ENCODE data around the gene OPTN. TPM values are rescaled to one million over a fixed set of nuclear protein-coding genes. Genes with fewer than 3 reads are reported as not detected.
"Not testable (repeated sequence)": the region's sequence is repeated elsewhere in the genome, so short reads cannot be mapped to it uniquely, and the experiment has no call there.

OPTN gene
- total and polyA plus RNA-seq, 7 donors, result 53.5 to 127 (median 63.7) TPM

- no peak for TF ChIP-seq POLR2AphosphoS5 (IDR thresholded peaks at IDR 0.05)
- no peak for TF ChIP-seq EP300 (IDR thresholded peaks at IDR 0.05)
- no peak for TF ChIP-seq CTCF (IDR thresholded peaks at IDR 0.05)
- TF ChIP-seq POLR2A (IDR thresholded peaks at IDR 0.05), result no peak
- Histone ChIP-seq H3K9me3 (peaks cover 7 to 16% (median 13%) of the 10 kb centered on the region in 4 donors), H3K27ac (no peak overlapping the region), H3K4me3 (no peak overlapping the region), H3K27me3 (no peaks in the 10 kb centered on the region), H3K4me1 (no peaks in the 10 kb centered on the region), H3K36me3 (no peaks in the 10 kb centered on the region)
- intact Hi-C loops (cut with DNase I), result loop anchor here (10.0 kb wide), 1 partner anchor 355 kb away; no protein-coding TSS in a partner anchor
- DNase-seq, result no peak
- WGBS, 2 donors, result 38 to 47% methylated on average over 2 of the region's 2 CpGs
Measured at GRCh38 chr10:13079776-13080050, 20.2 kb upstream of the OPTN start.

- 81 to 82% methylated on average over 7 of the region's 7 CpGs for WGBS, 2 donors
- no peak overlapping the region for H3K4me3 ChIP-seq
- no peaks in the 10 kb centered on the region for H3K36me3 ChIP-seq
- H3K9me3 ChIP-seq, result peaks cover 8 to 20% (median 13%) of the 10 kb centered on the region in 4 donors
- no peaks in the 10 kb centered on the region for H3K27me3 ChIP-seq
- intact Hi-C loops (cut with DNase I), result no loop called here
- no peak for TF ChIP-seq POLR2AphosphoS5 (IDR thresholded peaks at IDR 0.05)
- TF ChIP-seq CTCF (IDR thresholded peaks at IDR 0.05), result no peak
- no peak for TF ChIP-seq EP300 (IDR thresholded peaks at IDR 0.05)
- no peak for TF ChIP-seq POLR2A (IDR thresholded peaks at IDR 0.05)
- no peaks in the 10 kb centered on the region for H3K4me1 ChIP-seq
- DNase-seq, result no peak
- H3K27ac ChIP-seq, result no peak overlapping the region
Measured at GRCh38 chr10:13080643-13081042, 19.3 kb upstream of the OPTN start.

DNA sequence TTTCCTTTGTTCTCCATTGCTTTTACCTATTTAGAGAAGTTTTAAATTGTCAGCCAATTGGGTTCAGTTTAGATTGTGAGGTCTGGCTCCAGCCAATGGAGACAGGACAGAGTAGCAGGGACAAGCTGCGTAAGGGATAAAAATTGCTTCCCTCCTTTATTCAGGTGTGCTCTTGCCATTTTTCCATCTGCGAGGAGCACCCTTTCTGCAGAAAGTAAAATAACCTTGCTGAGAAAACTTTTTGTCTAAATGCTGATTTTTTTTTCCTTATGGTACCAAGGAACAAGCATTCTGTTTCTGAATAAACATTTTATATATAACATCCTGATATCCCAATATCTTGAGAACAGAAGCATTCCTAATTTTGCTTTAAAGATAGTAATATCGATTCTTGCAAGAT lies 16.3 kb upstream of the OPTN start:
- intact Hi-C loops (cut with DNase I); H3K27ac ChIP-seq; DNase-seq; H3K27me3 ChIP-seq; H3K36me3 ChIP-seq; H3K4me1 ChIP-seq; H3K4me3 ChIP-seq: not testable (repeated sequence)
- WGBS, 2 donors, result 95 to 97% methylated on average over 3 of the region's 3 CpGs
- H3K9me3 ChIP-seq, result peaks cover 8 to 20% (median 13%) of the 10 kb centered on the region in 4 donors

DNA sequence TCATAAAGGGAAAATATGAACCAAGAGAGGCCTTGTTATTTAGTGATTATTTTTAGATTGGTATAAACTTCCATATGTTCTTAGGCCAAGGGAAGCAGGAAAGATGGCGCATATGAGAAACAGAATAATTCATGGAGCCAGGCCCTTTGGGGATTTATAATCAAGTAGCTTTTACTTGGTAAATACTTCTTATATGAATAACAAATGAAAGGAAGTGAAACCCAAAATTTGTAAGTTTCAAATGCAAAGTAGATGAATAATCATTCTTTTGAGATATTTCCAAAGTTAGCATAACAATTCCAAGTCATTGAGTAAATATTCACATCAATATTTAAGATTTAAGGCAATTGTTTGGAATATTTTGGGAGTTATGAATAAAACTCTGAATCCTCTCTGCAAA lies 13.9 kb upstream of the OPTN start:
- no peaks in the 10 kb centered on the region for H3K27me3 ChIP-seq
- no peak overlapping the region for H3K27ac ChIP-seq
- H3K4me3 ChIP-seq, result no peak overlapping the region
- DNase-seq, result no peak
- peaks cover 3 to 16% (median 4%) of the 10 kb centered on the region in 4 donors for H3K9me3 ChIP-seq
- H3K4me1 ChIP-seq, result no peaks in the 10 kb centered on the region
- intact Hi-C loops (cut with DNase I), result no loop called here
- WGBS, 2 donors, result 93 to 100% methylated on average over 1 of the region's 1 CpG
- TF ChIP-seq POLR2AphosphoS5 (IDR thresholded peaks at IDR 0.05) (no peak), CTCF (IDR thresholded peaks at IDR 0.05) (no peak), EP300 (IDR thresholded peaks at IDR 0.05) (no peak), POLR2A (IDR thresholded peaks at IDR 0.05) (no peak)
- no peaks in the 10 kb centered on the region for H3K36me3 ChIP-seq

DNA sequence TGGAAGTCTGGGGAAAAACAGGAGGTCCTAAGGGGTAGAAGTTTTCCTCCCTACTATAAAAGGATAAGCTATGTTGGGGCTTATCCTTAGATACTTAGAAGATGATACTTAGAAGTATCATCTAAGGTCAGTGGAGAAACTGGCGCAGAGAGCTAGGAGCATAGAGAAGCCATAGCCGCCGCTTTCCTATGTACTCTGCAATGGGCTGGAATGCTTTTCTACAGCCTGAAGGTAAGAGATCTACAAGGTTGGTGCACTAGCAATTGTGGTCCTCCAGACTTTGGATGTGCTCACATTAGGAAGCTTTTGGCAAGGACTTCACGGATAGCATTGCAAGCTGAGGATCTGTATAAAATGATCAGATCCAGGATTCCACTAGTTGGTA lies 12.4 kb upstream of the OPTN start:
- no peaks in the 10 kb centered on the region for H3K27me3 ChIP-seq
- H3K36me3 ChIP-seq, result no peaks in the 10 kb centered on the region
- WGBS, 2 donors, result 93 to 97% methylated on average over 4 of the region's 4 CpGs
- TF ChIP-seq CTCF (IDR thresholded peaks at IDR 0.05) (no peak), POLR2AphosphoS5 (IDR thresholded peaks at IDR 0.05) (no peak)
- H3K27ac ChIP-seq, result no peak overlapping the region
- no peak overlapping the region for H3K4me3 ChIP-seq
- intact Hi-C loops (cut with DNase I), result no loop called here
- no peak for DNase-seq
- no peaks in the 10 kb centered on the region for H3K4me1 ChIP-seq
- H3K9me3 ChIP-seq, result peaks cover 3 to 16% (median 4%) of the 10 kb centered on the region in 4 donors
